HepG2 (cell line): ENCODE data around the gene IZUMO4. TPM values are rescaled to one million over a fixed set of nuclear protein-coding genes. Genes with fewer than 3 reads are reported as not detected.

Experiments used
- ATAC-seq: fragments of 200-7000 bp; cut with Tn5 transposase; 3 replicates; pipeline ENCODE4 v1.9.1; 2020; ENCODE audit warnings: mild to moderate bottlenecking, moderate library complexity
- Bru-seq: library from RNA; stranded (reverse); fragments of 400-500 nt; gene quantifications from one replicate; lab custom pipeline; 2021; lab: Mats Ljungman, UMichigan
- BruChase-seq, 2 experiments: library from RNA; stranded (reverse); fragments of 400-500 nt; gene quantifications; one replicate each; lab custom pipeline; 2021; lab: Mats Ljungman, UMichigan
- BruUV-seq: library from RNA; stranded (reverse); fragments of 400-500 nt; replicated peaks from 2 replicates; lab custom pipeline; 2021; lab: Mats Ljungman, UMichigan
- CTCF ChIA-PET: fragments of 300-600 bp; formaldehyde crosslinking; extraction: SDS; loops from one replicate; lab custom pipeline; 2021; ENCODE audit warnings: low total read pairs, inconsistent platforms, low intra/inter-chr PET ratio; lab: Yijun Ruan, JAX
- POLR2A ChIA-PET: fragments of 350-600 bp; sonication (Branson Sonifier 250); formaldehyde crosslinking; loops from one replicate; lab custom pipeline; 2020; ENCODE audit warnings: antibody characterized with exemption, inconsistent platforms; lab: Yijun Ruan, JAX
- DNase-seq: peaks from one replicate; pipeline ENCODE4 v3.0.0-alpha.2; 2015; ENCODE audit warnings: low spot score
- FAIRE-seq: peaks from 3 replicates; lab custom pipeline; 2011; peaks lifted over from hg19 to GRCh38; lab: Jason Lieb, UNC
- H2AFZ ChIP-seq: one replicate; pipeline ENCODE4 v1.6.1; 2011; ENCODE audit warnings: low read length, inconsistent platforms
- H3K27ac ChIP-seq: fragments of 300-600 bp; 3 replicates; pipeline ENCODE4 v1.8.0; 2011; ENCODE audit warnings: mixed run types, mild to moderate bottlenecking, mixed read lengths, low read length, inconsistent platforms; ENCODE audit not compliant: insufficient read depth; ENCODE audit errors: extremely low read length
- H3K27me3 ChIP-seq, 2 experiments: fragments of 200-600 bp in 1 of 2; 2 replicates in 1 of 2; 3 replicates in 1 of 2; pipeline versions ENCODE4 v1.6.0 to v1.8.0; 2011; ENCODE audit warnings: low read length in 2 of 2, mild to moderate bottlenecking in 2 of 2, moderate library complexity in 2 of 2, inconsistent platforms in 1 of 2; ENCODE audit not compliant: insufficient read depth in 2 of 2, control insufficient read depth in 1 of 2
- H3K36me3 ChIP-seq, 2 experiments: fragments of 200-600 bp in 1 of 2; replicated peaks in 1 of 2; 2 replicates in 1 of 2; 3 replicates in 1 of 2; pipeline versions ENCODE4 v1.5.1 to v1.8.0; 2011; ENCODE audit warnings: low read length in 2 of 2, inconsistent platforms in 1 of 2; ENCODE audit not compliant: insufficient read depth in 2 of 2, control insufficient read depth in 1 of 2
- H3K4me1 ChIP-seq: 2 replicates; pipeline ENCODE4 v1.5.1; 2012; ENCODE audit warnings: low read length, inconsistent platforms; ENCODE audit not compliant: insufficient read depth
- H3K4me2 ChIP-seq: 2 replicates; pipeline ENCODE4 v1.6.0; 2011; ENCODE audit warnings: low read depth, low read length, inconsistent platforms
- H3K4me3 ChIP-seq, 3 experiments: fragments of 200-600 bp in 1 of 3; sonication (generic), shearing (Covaris generic) in 1 of 3; replicated peaks in 1 of 3; 2 replicates each; pipeline ENCODE4 v1.5.1; 2011 to 2016; ENCODE audit warnings: low read length in 3 of 3, inconsistent platforms in 2 of 3, low read depth in 2 of 3, mild to moderate bottlenecking in 2 of 3, control low read depth in 1 of 3, mixed read lengths in 1 of 3; ENCODE audit not compliant: insufficient read depth in 1 of 3
- H3K79me2 ChIP-seq: one replicate; pipeline ENCODE4 v1.6.1; 2011; ENCODE audit warnings: low read length, inconsistent platforms; ENCODE audit not compliant: insufficient read depth
- H3K9ac ChIP-seq: 2 replicates; pipeline ENCODE4 v1.6.0; 2011; ENCODE audit warnings: mild to moderate bottlenecking, low read depth, low read length, inconsistent platforms; ENCODE audit not compliant: insufficient read depth
- H3K9me3 ChIP-seq: 2 replicates; pipeline ENCODE4 v1.5.1; 2012; ENCODE audit warnings: mild to moderate bottlenecking, low read length
- H4K20me1 ChIP-seq: 2 replicates; pipeline ENCODE4 v1.6.0; 2011; ENCODE audit warnings: inconsistent platforms, mild to moderate bottlenecking, low read length, moderate library complexity; ENCODE audit not compliant: insufficient read depth
- AGO2 ChIP-seq: fragments of 200-400 bp; formaldehyde crosslinking; optimal IDR thresholded peaks from 2 replicates; pipeline ENCODE3; 2017; ENCODE audit warnings: mild to moderate bottlenecking, low read depth, low read length, moderate library complexity
- HNRNPLL ChIP-seq: fragments of 200-400 bp; formaldehyde crosslinking; IDR thresholded peaks from 2 replicates; pipeline ENCODE4 v1.6.1; 2017; ENCODE audit warnings: mild to moderate bottlenecking, low read depth, low read length; ENCODE audit not compliant: poor library complexity, severe bottlenecking
- IRF2 ChIP-seq: IDR thresholded peaks from 2 replicates; pipeline ENCODE4 v1.6.1; 2018; ENCODE audit warnings: missing genetic modification reagents, missing compliant biosample characterization
- NCOA2 ChIP-seq: sonication (generic); formaldehyde crosslinking; IDR thresholded peaks from 2 replicates; pipeline ENCODE4 v1.8.0; 2022; ENCODE audit warnings: inconsistent platforms
- SIN3B ChIP-seq: fragments of 150-350 bp; IDR thresholded peaks from 2 replicates; pipeline ENCODE4 v1.6.1; 2014; ENCODE audit warnings: low read length
- THYN1 ChIP-seq: sonication (generic); formaldehyde crosslinking; IDR thresholded peaks from 2 replicates; pipeline ENCODE4 v1.8.1; 2023; ENCODE audit warnings: low read depth, mild to moderate bottlenecking, moderate library complexity, missing genetic modification reagents, borderline replicate concordance
- YY1 ChIP-seq: IDR thresholded peaks from 2 replicates; pipeline ENCODE4 v1.6.1; 2011; ENCODE audit warnings: low read length, low read depth, moderate library complexity, mild to moderate bottlenecking; ENCODE audit not compliant: insufficient read depth, insufficient replicate concordance
- ZNF382 ChIP-seq: sonication (generic); formaldehyde crosslinking; IDR thresholded peaks from 2 replicates; pipeline ENCODE4 v1.5.0; 2020; ENCODE audit warnings: missing genetic modification reagents, mild to moderate bottlenecking, borderline replicate concordance
- ZNF432 ChIP-seq: sonication (generic); formaldehyde crosslinking; IDR thresholded peaks from 2 replicates; pipeline ENCODE4 v1.5.0; 2020; ENCODE audit warnings: missing genetic modification reagents, mild to moderate bottlenecking, borderline replicate concordance
- ZNF451 ChIP-seq: sonication (generic); formaldehyde crosslinking; IDR thresholded peaks from 2 replicates; pipeline ENCODE4 v1.5.0; 2020; ENCODE audit warnings: mild to moderate bottlenecking, missing genetic modification reagents
- ZNF563 ChIP-seq: sonication (generic); formaldehyde crosslinking; IDR thresholded peaks from 2 replicates; pipeline ENCODE4 v1.8.0; 2022; ENCODE audit warnings: mild to moderate bottlenecking, moderate library complexity, missing genetic modification reagents
- ZNF788 ChIP-seq: sonication (generic); formaldehyde crosslinking; IDR thresholded peaks from 2 replicates; pipeline ENCODE4 v1.5.0; 2020; ENCODE audit warnings: mild to moderate bottlenecking, missing genetic modification reagents, borderline replicate concordance
- ZNF883 ChIP-seq: sonication (generic); formaldehyde crosslinking; IDR thresholded peaks from 2 replicates; pipeline ENCODE4 v1.5.1; 2020; ENCODE audit warnings: mild to moderate bottlenecking, missing genetic modification reagents; ENCODE audit errors: not compliant biosample characterization
- ZSCAN31 ChIP-seq: sonication (generic); formaldehyde crosslinking; IDR thresholded peaks from 2 replicates; pipeline ENCODE4 v1.5.0; 2020; ENCODE audit warnings: low read depth, mild to moderate bottlenecking, missing genetic modification reagents
- WGBS: methylation state at CpG from one replicate; pipeline ENCODE4 v1.1.6; 2017; ENCODE audit warnings: low lambda C conversion rate; 5-methylcytosine and 5-hydroxymethylcytosine counted together
- in situ Hi-C: cut with HindIII; loops from 2 replicates; pipeline ENCODE4 v1.10.0; 2017; ENCODE audit warnings: low pct_unique_long_range_greater_than_20kb; ENCODE audit not compliant: extremely low pct_ligation_motif_present
- intact Hi-C: fragments of 100-400 bp; cut with micrococcal nuclease; formaldehyde crosslinking; loops from one replicate; pipeline ENCODE4 v1.10.0; 2022; ENCODE audit not compliant: unreplicated experiment
- long read RNA-seq, 2 experiments: library from RNA in 1 of 2; library from polyadenylated mRNA in 1 of 2; stranded (forward) in 1 of 2; unstranded in 1 of 2; transcript quantifications; one replicate each; pipeline ENCODE4 v2.0.0, GENCODE V29; 2019 to 2022
- polyA minus RNA-seq, 3 experiments: library from RNA; depleted of rRNA, polyadenylated mRNA; stranded (reverse); fragments of >200 nt; gene quantifications; 2 replicates each; pipeline ENCODE4 v1.2.3, GENCODE V29; 2011; ENCODE audit warnings: low replicate concordance in 1 of 3
- polyA plus RNA-seq, 8 experiments: library from polyadenylated mRNA; depleted of rRNA in 3 of 8; stranded (reverse) in 7 of 8; unstranded in 1 of 8; fragments of >200 nt; fragmentation: Illumina TruSeq in 4 of 8; extraction: Trizol in 4 of 8; gene quantifications; 2 replicates each; pipeline versions ENCODE4 v1.2.1 to v1.2.3, GENCODE V29; 2011 to 2016; ENCODE audit warnings: low read depth in 4 of 8, missing spikeins in 1 of 8, mixed read lengths in 1 of 8; ENCODE audit not compliant: insufficient read depth in 1 of 8
- total RNA-seq, 5 experiments: library from RNA; depleted of rRNA; stranded (reverse); fragments of >200 nt; fragmentation: Illumina TruSeq; extraction: Trizol; gene quantifications; 2 replicates each; pipeline ENCODE4 v1.2.3, GENCODE V29; 2016; ENCODE audit warnings: low read depth in 1 of 5
- TF ChIP-seq, protein P1 (sequence below): sonication (generic); formaldehyde crosslinking; IDR thresholded peaks from 2 replicates; pipeline ENCODE4 v1.4.0; 2020; ENCODE audit warnings: mild to moderate bottlenecking, missing genetic modification reagents
- TF ChIP-seq, protein P2 (sequence below): IDR thresholded peaks from 2 replicates; pipeline ENCODE4 v1.6.1; 2018; ENCODE audit warnings: missing genetic modification reagents, mild to moderate bottlenecking, missing compliant biosample characterization

IZUMO4 gene, protein sequence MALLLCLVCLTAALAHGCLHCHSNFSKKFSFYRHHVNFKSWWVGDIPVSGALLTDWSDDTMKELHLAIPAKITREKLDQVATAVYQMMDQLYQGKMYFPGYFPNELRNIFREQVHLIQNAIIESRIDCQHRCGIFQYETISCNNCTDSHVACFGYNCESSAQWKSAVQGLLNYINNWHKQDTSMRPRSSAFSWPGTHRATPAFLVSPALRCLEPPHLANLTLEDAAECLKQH
- 0.24 and 0.77 TPM in 2 replicates for total RNA-seq (2016; rRNA removed; fragmentation: Illumina TruSeq; extraction: Trizol)
- 0.79 and 0.91 TPM in 2 replicates for total RNA-seq (2016; cell fraction: cytosol; rRNA removed; fragmentation: Illumina TruSeq; extraction: Trizol; ENCODE audit: low read depth)
- total RNA-seq (2016; cell fraction: insoluble cytoplasmic fraction; rRNA removed; fragmentation: Illumina TruSeq; extraction: Trizol) = 0.34 and 1.5 TPM in 2 replicates
- total RNA-seq (2016; cell fraction: membrane; rRNA removed; fragmentation: Illumina TruSeq; extraction: Trizol) = 0.83 and 1.5 TPM in 2 replicates
- total RNA-seq (2016; cell fraction: nucleus; rRNA removed; fragmentation: Illumina TruSeq; extraction: Trizol) = 1.1 and 2.5 TPM in 2 replicates
- 3.9 and 4.1 TPM in 2 replicates for polyA plus RNA-seq (2011; rRNA removed)
- 0.55 and 0.75 TPM in 2 replicates for polyA plus RNA-seq (2011; cell fraction: cytosol; rRNA removed)
- polyA plus RNA-seq (2011; cell fraction: nucleus; rRNA removed) = 66.6 and 91.0 TPM in 2 replicates
- polyA plus RNA-seq (2012) = 1.7 and 4.4 TPM in 2 replicates
- polyA plus RNA-seq (2016; cell fraction: cytosol; fragmentation: Illumina TruSeq; extraction: Trizol; ENCODE audit: low read depth) = 0.57 and 1.2 TPM in 2 replicates
- polyA plus RNA-seq (2016; cell fraction: insoluble cytoplasmic fraction; fragmentation: Illumina TruSeq; extraction: Trizol; ENCODE audit: low read depth) = 0.45 and 0.53 TPM in 2 replicates
- 0.94 TPM in 2 replicates for polyA plus RNA-seq (2016; cell fraction: membrane; fragmentation: Illumina TruSeq; extraction: Trizol; ENCODE audit: low read depth)
- polyA plus RNA-seq (2016; cell fraction: nucleus; fragmentation: Illumina TruSeq; extraction: Trizol; ENCODE audit: insufficient read depth, low read depth) = 4.3 and 6.3 TPM in 2 replicates
- 0.54 and 2.7 TPM in 2 replicates for polyA minus RNA-seq (2011; rRNA and poly(A)+ RNA removed; ENCODE audit: low replicate concordance)
- not detected in 2 replicates for polyA minus RNA-seq (2011; cell fraction: cytosol; rRNA and poly(A)+ RNA removed)
- 1.9 and 4.2 TPM in 2 replicates for polyA minus RNA-seq (2011; cell fraction: nucleus; rRNA and poly(A)+ RNA removed)
- Bru-seq, nascent RNA = percentile 27 among the genes with signal in this experiment
- BruChase-seq, experiment 1, labeled RNA remaining after a 6-hour chase = percentile 47 among the genes with signal in this experiment
- BruChase-seq, experiment 2, labeled RNA remaining after a 2-hour chase = percentile 38 among the genes with signal in this experiment
- long read RNA-seq, experiment 1 = 0 reads
- long read RNA-seq, experiment 2 = 0 reads

DNA sequence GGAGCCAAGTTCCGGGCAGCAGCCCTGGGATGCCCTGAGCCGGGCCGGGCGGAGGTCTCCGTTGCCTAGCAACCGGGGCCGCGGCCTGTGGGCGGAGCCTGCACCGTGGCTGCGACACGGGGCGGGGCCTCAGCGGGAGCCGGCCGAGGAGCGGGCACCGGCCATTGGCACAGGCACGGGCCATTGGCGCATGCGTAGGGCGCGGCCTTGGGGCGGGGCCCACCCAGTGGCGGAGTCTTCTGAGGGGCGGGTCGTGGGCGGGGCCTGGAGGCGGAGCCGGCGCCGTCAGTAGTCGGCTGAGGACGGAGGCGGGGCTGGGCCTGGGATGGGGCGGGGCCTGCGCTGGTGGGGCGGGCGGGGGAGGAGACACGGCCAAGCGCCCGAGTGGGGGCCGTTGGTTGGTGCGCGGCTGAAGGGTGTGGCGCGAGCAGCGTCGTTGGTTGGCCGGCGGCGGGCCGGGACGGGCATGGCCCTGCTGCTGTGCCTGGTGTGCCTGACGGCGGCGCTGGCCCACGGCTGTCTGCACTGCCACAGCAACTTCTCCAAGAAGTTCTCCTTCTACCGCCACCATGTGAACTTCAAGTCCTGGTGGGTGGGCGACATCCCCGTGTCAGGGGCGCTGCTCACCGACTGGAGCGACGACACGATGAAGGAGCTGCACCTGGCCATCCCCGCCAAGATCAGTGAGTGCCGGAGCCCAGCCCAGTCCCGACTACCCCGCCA is at the start of gene IZUMO4:
IZUMO4 (plus strand) TSS at position 436 of the 723 bp plus-strand sequence; CDS start at position 467, 31 bp downstream.
- Histone ChIP-seq H3K36me3 (peaks cover 11 to 22% of the 10 kb centered on the region in 2 experiments; a peak in 4 of 5 replicates), H3K4me1 (peaks cover 24% of the 10 kb centered on the region), H3K9ac (peak within 1 kb of the TSS; percentile 77), H3K4me2 (peak within 1 kb of the TSS; percentile 99), H3K4me3 (peak within 1 kb of the TSS; percentile 73 to 86 (median 81)), H3K27ac (peak within 1 kb of the TSS; percentile 83), H2AFZ (no peak within 1 kb of the TSS), H3K9me3 (no peaks in the 10 kb centered on the region), H3K27me3 (no peaks in the 10 kb centered on the region), H3K79me2 (peaks cover 7% of the 10 kb centered on the region), H4K20me1 (no peaks in the 10 kb centered on the region)
- in situ Hi-C loops (no loop called here), intact Hi-C loops (no loop called here)
- FAIRE-seq = peak; percentile 32
- no CpG with 5 or more reads among the region's 70 CpGs for WGBS
- ChIA-PET POLR2A (no interaction called here), CTCF (no interaction called here)
- peak; percentile 94 for ATAC-seq
- DNase-seq = peak; percentile 89
- no TSS peak for BruUV-seq
- TF ChIP-seq ZNF563 (CRISPR knock-in tag) (no peak), ZNF788 (CRISPR knock-in tag) (peak; percentile 54; the same call in 1 of the 2 replicates), ZNF451 (no peak), IRF2 (CRISPR knock-in tag) (0 out of 2 replicates have a peak, but pooled peaks have one; percentile 2), AGO2 (peak; percentile 47), NCOA2 (no peak), ZNF382 (CRISPR knock-in tag) (no peak), HNRNPLL (peak; percentile 32), YY1 (peak; percentile 62), ZNF883 (CRISPR knock-in tag) (no peak), ZNF432 (CRISPR knock-in tag) (no peak), SIN3B (no peak), THYN1 (CRISPR knock-in tag) (0 out of 2 replicates have a peak, but pooled peaks have one; percentile 7), ZSCAN31 (CRISPR knock-in tag) (0 out of 2 replicates have a peak, but pooled peaks have one; percentile 48)
- TF ChIP-seq, protein P1, sequence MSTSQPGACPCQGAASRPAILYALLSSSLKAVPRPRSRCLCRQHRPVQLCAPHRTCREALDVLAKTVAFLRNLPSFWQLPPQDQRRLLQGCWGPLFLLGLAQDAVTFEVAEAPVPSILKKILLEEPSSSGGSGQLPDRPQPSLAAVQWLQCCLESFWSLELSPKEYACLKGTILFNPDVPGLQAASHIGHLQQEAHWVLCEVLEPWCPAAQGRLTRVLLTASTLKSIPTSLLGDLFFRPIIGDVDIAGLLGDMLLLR (CRISPR knock-in tag) = peak; percentile 27; the same call in 1 of the 2 replicates
- TF ChIP-seq, protein P2, sequence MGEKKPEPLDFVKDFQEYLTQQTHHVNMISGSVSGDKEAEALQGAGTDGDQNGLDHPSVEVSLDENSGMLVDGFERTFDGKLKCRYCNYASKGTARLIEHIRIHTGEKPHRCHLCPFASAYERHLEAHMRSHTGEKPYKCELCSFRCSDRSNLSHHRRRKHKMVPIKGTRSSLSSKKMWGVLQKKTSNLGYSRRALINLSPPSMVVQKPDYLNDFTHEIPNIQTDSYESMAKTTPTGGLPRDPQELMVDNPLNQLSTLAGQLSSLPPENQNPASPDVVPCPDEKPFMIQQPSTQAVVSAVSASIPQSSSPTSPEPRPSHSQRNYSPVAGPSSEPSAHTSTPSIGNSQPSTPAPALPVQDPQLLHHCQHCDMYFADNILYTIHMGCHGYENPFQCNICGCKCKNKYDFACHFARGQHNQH (CRISPR knock-in tag) = 0 out of 2 replicates have a peak, but pooled peaks have one; percentile 13
